ENCODE data around the gene SLC6A13. TPM values are rescaled to one million over a fixed set of nuclear protein-coding genes. Genes with fewer than 3 reads are reported as not detected.

SLC6A13 gene
- total RNA-seq, 4 donors from 2014 or later = 0.13 to 1.9 (median 0.82) TPM; not detected in 1

- H3K27ac ChIP-seq = no peak overlapping the region
- peaks cover 0 to 4% (median 0%) of the 10 kb centered on the region in 3 donors for H3K27me3 ChIP-seq
- H3K4me3 ChIP-seq = no peak overlapping the region
- DNase-seq (no peak), ATAC-seq (no peak)
- peaks cover 3 to 5% of the 10 kb centered on the region in 2 donors for H3K4me1 ChIP-seq
- no peaks in the 10 kb centered on the region for H3K36me3 ChIP-seq
- in situ Hi-C loops (cut with MboI; ENCODE audit: low sequenced_read_pairs in 4 of 4) = no loop called here
- no peak for TF ChIP-seq POLR2A (IDR thresholded peaks at IDR 0.05)
- TF ChIP-seq, protein P1, sequence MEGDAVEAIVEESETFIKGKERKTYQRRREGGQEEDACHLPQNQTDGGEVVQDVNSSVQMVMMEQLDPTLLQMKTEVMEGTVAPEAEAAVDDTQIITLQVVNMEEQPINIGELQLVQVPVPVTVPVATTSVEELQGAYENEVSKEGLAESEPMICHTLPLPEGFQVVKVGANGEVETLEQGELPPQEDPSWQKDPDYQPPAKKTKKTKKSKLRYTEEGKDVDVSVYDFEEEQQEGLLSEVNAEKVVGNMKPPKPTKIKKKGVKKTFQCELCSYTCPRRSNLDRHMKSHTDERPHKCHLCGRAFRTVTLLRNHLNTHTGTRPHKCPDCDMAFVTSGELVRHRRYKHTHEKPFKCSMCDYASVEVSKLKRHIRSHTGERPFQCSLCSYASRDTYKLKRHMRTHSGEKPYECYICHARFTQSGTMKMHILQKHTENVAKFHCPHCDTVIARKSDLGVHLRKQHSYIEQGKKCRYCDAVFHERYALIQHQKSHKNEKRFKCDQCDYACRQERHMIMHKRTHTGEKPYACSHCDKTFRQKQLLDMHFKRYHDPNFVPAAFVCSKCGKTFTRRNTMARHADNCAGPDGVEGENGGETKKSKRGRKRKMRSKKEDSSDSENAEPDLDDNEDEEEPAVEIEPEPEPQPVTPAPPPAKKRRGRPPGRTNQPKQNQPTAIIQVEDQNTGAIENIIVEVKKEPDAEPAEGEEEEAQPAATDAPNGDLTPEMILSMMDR (IDR thresholded peaks at IDR 0.05 in 4 of 5, conservative IDR thresholded peaks at IDR 0.05 in 1 of 5) = no peak
- intact Hi-C loops (cut with DNase I; ENCODE audit: low total_unique reads) = no loop called here
- H3K9me3 ChIP-seq = no peaks in the 10 kb centered on the region
These were observed 69.4 kb downstream of the SLC6A13 start for GRCh38 chr12:193261-193660.

DNA sequence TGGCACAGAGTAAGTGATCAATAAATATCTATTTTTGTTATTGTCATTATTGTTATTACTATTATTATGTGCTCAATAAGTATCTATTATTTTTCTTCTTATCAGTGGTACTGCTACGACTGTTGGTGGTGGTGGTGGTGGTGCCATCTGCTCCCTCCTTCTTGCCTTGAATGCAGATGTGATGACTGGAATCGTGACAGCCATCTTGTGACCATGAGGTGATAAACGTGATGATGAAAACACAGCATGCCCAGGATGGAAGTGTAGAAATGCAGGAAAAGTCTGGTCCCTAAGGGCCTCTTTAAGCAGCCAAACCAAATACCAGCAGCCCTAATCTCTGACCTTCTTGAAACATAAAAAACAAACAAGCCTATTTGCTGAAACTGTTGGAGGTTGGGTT, 71.1 kb downstream of the SLC6A13 start:
- Histone ChIP-seq H3K9me3 (no peaks in the 10 kb centered on the region), H3K4me3 (no peak overlapping the region), H3K27me3 (peaks cover 0 to 4% (median 0%) of the 10 kb centered on the region in 3 donors), H3K36me3 (no peaks in the 10 kb centered on the region), H3K4me1 (peaks cover 3 to 5% of the 10 kb centered on the region in 2 donors), H3K27ac (no peak overlapping the region)
- ATAC-seq (no peak), DNase-seq (no peak)
- in situ Hi-C loops (cut with MboI; ENCODE audit: low sequenced_read_pairs in 4 of 4) (no loop called here), intact Hi-C loops (cut with DNase I; ENCODE audit: low total_unique reads) (no loop called here)
- TF ChIP-seq, protein P1 (IDR thresholded peaks at IDR 0.05 in 4 of 5, conservative IDR thresholded peaks at IDR 0.05 in 1 of 5) = no peak
- no peak for TF ChIP-seq POLR2A (IDR thresholded peaks at IDR 0.05)

GRCh38 chr12:190881-191280, 71.8 kb downstream of the SLC6A13 start:
- no peak overlapping the region for H3K4me3 ChIP-seq
- in situ Hi-C loops (cut with MboI; ENCODE audit: low sequenced_read_pairs in 4 of 4) (no loop called here), intact Hi-C loops (cut with DNase I; ENCODE audit: low total_unique reads) (no loop called here)
- TF ChIP-seq POLR2A (IDR thresholded peaks at IDR 0.05) = no peak
- TF ChIP-seq, protein P1 (IDR thresholded peaks at IDR 0.05 in 4 of 5, conservative IDR thresholded peaks at IDR 0.05 in 1 of 5) = no peak
- peaks cover 0 to 4% (median 0%) of the 10 kb centered on the region in 3 donors for H3K27me3 ChIP-seq
- no peaks in the 10 kb centered on the region for H3K9me3 ChIP-seq
- no peak for DNase-seq
- no peak for ATAC-seq
- H3K4me1 ChIP-seq = peaks cover 3 to 5% of the 10 kb centered on the region in 2 donors
- H3K36me3 ChIP-seq = no peaks in the 10 kb centered on the region
- H3K27ac ChIP-seq = no peak overlapping the region

DNA sequence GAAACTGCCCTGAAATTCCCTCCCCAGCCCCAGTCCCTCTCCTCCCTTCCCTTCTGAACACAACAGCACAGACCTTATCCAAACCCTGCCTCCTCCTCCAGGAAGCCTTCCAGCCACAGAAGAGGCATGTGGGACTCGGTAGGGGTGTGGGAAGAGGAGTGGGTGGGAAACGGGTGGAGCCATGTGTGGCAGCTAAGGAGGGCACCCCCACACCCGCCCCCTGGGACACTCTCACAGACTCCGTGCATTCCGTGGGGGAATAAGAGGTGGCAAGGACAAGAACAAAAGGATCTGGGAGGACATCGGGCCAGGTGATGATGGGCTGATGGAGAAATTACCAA, 73.0 kb downstream of the SLC6A13 start:
- H3K4me3 ChIP-seq = no peak overlapping the region
- ATAC-seq (no peak), DNase-seq (no peak)
- H3K4me1 ChIP-seq = peaks cover 3 to 5% of the 10 kb centered on the region in 2 donors
- in situ Hi-C loops (cut with MboI; ENCODE audit: low sequenced_read_pairs in 4 of 4) (no loop called here), intact Hi-C loops (cut with DNase I; ENCODE audit: low total_unique reads) (no loop called here)
- no peak overlapping the region for H3K27ac ChIP-seq
- H3K36me3 ChIP-seq = no peaks in the 10 kb centered on the region
- peaks cover 0 to 4% (median 0%) of the 10 kb centered on the region in 3 donors for H3K27me3 ChIP-seq
- TF ChIP-seq, protein P1 (IDR thresholded peaks at IDR 0.05 in 4 of 5, conservative IDR thresholded peaks at IDR 0.05 in 1 of 5) = no peak
- no peak for TF ChIP-seq POLR2A (IDR thresholded peaks at IDR 0.05)
- H3K9me3 ChIP-seq = no peaks in the 10 kb centered on the region
